OCI-LY3 (cell line): Measurements from ENCODE around the gene BAZ2A.
A peak's percentile ranks its signal among the peaks of the same experiment; 100 is the strongest.

ENCODE experiments used
- H2AFZ ChIP-seq: fragments of 200-600, 300-600 bp; shearing (Covaris generic); 2 replicates; pipeline ENCODE4 v1.6.0; 2014; ENCODE audit warnings: antibody characterized with exemption, low read depth, low read length
- H3K27ac ChIP-seq: fragments of 200-600, 300-600 bp; sonication (generic); 2 replicates; pipeline ENCODE4 v1.5.1; 2014; ENCODE audit warnings: mild to moderate bottlenecking, low read length, moderate library complexity, mixed read lengths
- H3K27me3 ChIP-seq: fragments of 200-600, 300-600 bp; sonication (generic); 2 replicates; pipeline ENCODE4 v1.6.1; 2014; ENCODE audit warnings: low read depth, low read length, mixed read lengths
- H3K36me3 ChIP-seq: fragments of 200-600, 300-600 bp; sonication (generic); replicated peaks from 2 replicates; pipeline ENCODE3; 2014; ENCODE audit warnings: low read depth, low read length, mixed read lengths
- H3K4me1 ChIP-seq: fragments of 300-600, 200-600 bp; sonication (generic); 2 replicates; pipeline ENCODE4 v1.6.1; 2014; ENCODE audit warnings: low read length, mixed read lengths
- H3K4me2 ChIP-seq: fragments of 200-600, 300-600 bp; sonication (generic); 2 replicates; pipeline ENCODE4 v1.6.1; 2014; ENCODE audit warnings: low read length, mixed read lengths
- H3K4me3 ChIP-seq: fragments of 300-600, 200-600 bp; sonication (generic); 2 replicates; pipeline ENCODE4 v1.5.1; 2014; ENCODE audit warnings: antibody characterized with exemption, mild to moderate bottlenecking, low read length, moderate library complexity
- H3K79me2 ChIP-seq: fragments of 300-600, 200-600 bp; shearing (Covaris generic); 2 replicates; pipeline ENCODE4 v1.6.1; 2014; ENCODE audit warnings: mild to moderate bottlenecking, low read length, mixed read lengths
- H3K9ac ChIP-seq: fragments of 300-600, 200-600 bp; shearing (Covaris generic); 2 replicates; pipeline ENCODE4 v1.6.0; 2014; ENCODE audit warnings: mild to moderate bottlenecking, low read length, moderate library complexity
- H3K9me3 ChIP-seq: fragments of 200-600, 300-600 bp; shearing (Covaris generic); 2 replicates; pipeline ENCODE4 v1.6.1; 2014; ENCODE audit warnings: low read length, mixed read lengths; ENCODE audit not compliant: insufficient read depth
- H4K20me1 ChIP-seq: fragments of 200-600, 300-600 bp; sonication (generic); 2 replicates; pipeline ENCODE4 v1.6.1; 2016; ENCODE audit warnings: low read length, mixed read lengths; ENCODE audit not compliant: insufficient read depth
- EZH2phosphoT487 ChIP-seq: fragments of 200-600 bp; shearing (Covaris generic); IDR thresholded peaks from 2 replicates; pipeline ENCODE4 v1.6.1; 2018; ENCODE audit warnings: antibody characterized with exemption, mixed run types, low read depth
- TF ChIP-seq, protein P1 (sequence below): fragments of 200-600, 300-600 bp; sonication (generic); IDR thresholded peaks from 2 replicates; pipeline ENCODE4 v1.5.1; 2014; ENCODE audit warnings: antibody characterized with exemption, low read length, low read depth

BAZ2A gene

DNA sequence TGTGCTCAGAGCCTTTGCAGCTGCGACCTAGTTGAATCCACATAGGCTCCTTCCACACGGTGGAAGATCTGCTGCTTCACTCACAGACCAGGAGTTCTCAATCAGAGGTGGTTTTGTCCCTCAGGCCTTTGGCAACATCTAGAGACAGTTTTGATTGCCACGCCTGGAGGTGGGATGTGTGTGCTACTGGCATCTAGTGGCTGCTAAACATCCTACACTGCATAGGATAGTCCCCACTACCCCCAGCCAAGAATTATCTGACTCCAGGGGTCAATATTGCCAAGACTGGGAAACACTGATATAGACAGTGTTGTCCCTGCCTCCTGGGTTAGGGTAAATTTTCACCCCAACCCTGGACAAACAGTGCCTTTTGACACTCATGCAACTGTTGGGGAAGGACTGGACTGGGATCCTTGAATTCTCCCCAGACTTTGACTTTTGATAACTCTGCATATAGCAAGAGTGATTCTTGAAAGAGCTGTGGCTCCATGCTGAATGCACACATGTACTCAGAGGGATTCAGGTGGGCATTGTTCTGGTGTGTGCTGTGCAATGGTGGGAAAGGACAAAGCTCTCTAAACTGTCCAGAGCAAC is 39.8 kb downstream of the BAZ2A start:
- no peaks in the 10 kb centered on the region for H3K79me2 ChIP-seq
- no peaks in the 10 kb centered on the region for H3K4me1 ChIP-seq
- H3K4me2 ChIP-seq: no peak overlapping the region
- no peak overlapping the region for H2AFZ ChIP-seq
- no peak overlapping the region for H3K4me3 ChIP-seq
- H3K9me3 ChIP-seq: no peaks in the 10 kb centered on the region
- no peaks in the 10 kb centered on the region for H4K20me1 ChIP-seq
- H3K27me3 ChIP-seq: no peaks in the 10 kb centered on the region
- H3K36me3 ChIP-seq: peaks cover 4% of the 10 kb centered on the region
- no peak for TF ChIP-seq EZH2phosphoT487
- TF ChIP-seq, protein P1, sequence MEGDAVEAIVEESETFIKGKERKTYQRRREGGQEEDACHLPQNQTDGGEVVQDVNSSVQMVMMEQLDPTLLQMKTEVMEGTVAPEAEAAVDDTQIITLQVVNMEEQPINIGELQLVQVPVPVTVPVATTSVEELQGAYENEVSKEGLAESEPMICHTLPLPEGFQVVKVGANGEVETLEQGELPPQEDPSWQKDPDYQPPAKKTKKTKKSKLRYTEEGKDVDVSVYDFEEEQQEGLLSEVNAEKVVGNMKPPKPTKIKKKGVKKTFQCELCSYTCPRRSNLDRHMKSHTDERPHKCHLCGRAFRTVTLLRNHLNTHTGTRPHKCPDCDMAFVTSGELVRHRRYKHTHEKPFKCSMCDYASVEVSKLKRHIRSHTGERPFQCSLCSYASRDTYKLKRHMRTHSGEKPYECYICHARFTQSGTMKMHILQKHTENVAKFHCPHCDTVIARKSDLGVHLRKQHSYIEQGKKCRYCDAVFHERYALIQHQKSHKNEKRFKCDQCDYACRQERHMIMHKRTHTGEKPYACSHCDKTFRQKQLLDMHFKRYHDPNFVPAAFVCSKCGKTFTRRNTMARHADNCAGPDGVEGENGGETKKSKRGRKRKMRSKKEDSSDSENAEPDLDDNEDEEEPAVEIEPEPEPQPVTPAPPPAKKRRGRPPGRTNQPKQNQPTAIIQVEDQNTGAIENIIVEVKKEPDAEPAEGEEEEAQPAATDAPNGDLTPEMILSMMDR: peak; percentile 65
- no peak overlapping the region for H3K9ac ChIP-seq
- no peak overlapping the region for H3K27ac ChIP-seq

GRCh38 chr12:56589783-56590182 is 40.3 kb downstream of the BAZ2A start:
- H2AFZ ChIP-seq: no peak overlapping the region
- no peak overlapping the region for H3K27ac ChIP-seq
- no peak overlapping the region for H3K4me3 ChIP-seq
- no peak for TF ChIP-seq EZH2phosphoT487
- TF ChIP-seq, protein P1: no peak
- H3K4me2 ChIP-seq: no peak overlapping the region
- H4K20me1 ChIP-seq: no peaks in the 10 kb centered on the region
- peaks cover 4% of the 10 kb centered on the region for H3K36me3 ChIP-seq
- no peaks in the 10 kb centered on the region for H3K4me1 ChIP-seq
- no peaks in the 10 kb centered on the region for H3K79me2 ChIP-seq
- H3K9ac ChIP-seq: no peak overlapping the region
- no peaks in the 10 kb centered on the region for H3K9me3 ChIP-seq
- no peaks in the 10 kb centered on the region for H3K27me3 ChIP-seq

- H2AFZ ChIP-seq: no peak overlapping the region
- no peaks in the 10 kb centered on the region for H3K36me3 ChIP-seq
- no peaks in the 10 kb centered on the region for H3K27me3 ChIP-seq
- H3K9me3 ChIP-seq: no peaks in the 10 kb centered on the region
- H3K9ac ChIP-seq: no peak overlapping the region
- H3K4me2 ChIP-seq: no peak overlapping the region
- TF ChIP-seq, protein P1: no peak
- no peak for TF ChIP-seq EZH2phosphoT487
- no peaks in the 10 kb centered on the region for H3K79me2 ChIP-seq
- H3K4me3 ChIP-seq: no peak overlapping the region
- H4K20me1 ChIP-seq: no peaks in the 10 kb centered on the region
- no peak overlapping the region for H3K27ac ChIP-seq
- H3K4me1 ChIP-seq: no peaks in the 10 kb centered on the region
These were observed 45.0 kb downstream of the BAZ2A start for GRCh38 chr12:56585098-56585497.

DNA sequence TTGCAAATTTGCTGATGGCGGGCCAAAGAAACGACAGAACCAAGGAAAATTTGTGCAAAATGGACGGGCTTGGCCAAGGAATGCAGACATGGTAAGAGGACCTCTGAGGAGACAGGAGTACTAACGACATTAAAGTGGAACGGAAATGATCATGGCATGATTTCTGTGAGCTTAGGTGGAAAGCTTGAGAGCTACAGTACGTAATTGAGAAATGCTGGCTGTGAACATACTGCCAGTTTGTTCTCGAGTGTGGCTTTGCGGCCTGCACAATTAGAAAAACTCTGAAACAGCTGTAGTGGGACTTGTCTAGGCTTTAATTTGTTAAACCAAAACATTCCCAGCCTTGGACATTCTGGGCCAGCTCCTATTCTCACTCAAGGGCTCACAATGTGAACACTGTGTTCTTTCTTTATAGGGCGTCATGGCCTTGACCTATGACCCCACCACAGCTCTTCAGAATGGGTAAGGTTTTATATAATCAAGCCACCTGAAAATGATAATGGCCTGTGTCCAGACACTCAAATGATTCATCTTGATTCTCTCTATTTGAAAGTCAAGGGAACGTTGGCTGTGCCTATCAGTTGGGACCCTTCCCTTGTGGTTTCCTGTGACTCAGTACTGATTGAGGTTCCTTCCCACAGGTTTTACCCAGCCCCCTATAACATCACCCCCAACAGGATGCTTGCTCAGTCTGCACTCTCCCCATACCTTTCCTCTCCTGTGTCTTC is 48.5 kb downstream of the BAZ2A start:
- Histone ChIP-seq H4K20me1 (no peaks in the 10 kb centered on the region), H3K4me1 (no peaks in the 10 kb centered on the region), H3K9ac (no peak overlapping the region), H3K36me3 (no peaks in the 10 kb centered on the region), H3K79me2 (no peaks in the 10 kb centered on the region), H3K9me3 (no peaks in the 10 kb centered on the region), H3K27me3 (no peaks in the 10 kb centered on the region), H3K4me2 (no peak overlapping the region), H3K27ac (no peak overlapping the region), H3K4me3 (no peak overlapping the region), H2AFZ (no peak overlapping the region)
- TF ChIP-seq, protein P1: no peak
- no peak for TF ChIP-seq EZH2phosphoT487
